Measurements from ENCODE around the gene ATP4B.

Gene ATP4B

GRCh38 chr13:113625965-113626721 is 31.9 kb downstream of the ATP4B start:
- TF ChIP-seq REST (IDR thresholded peaks at IDR 0.05; ENCODE audit: insufficient read depth in 1 of 2, low read depth in 2 of 2, low read length in 2 of 2) = no peak
- no peak for TF ChIP-seq POLR2AphosphoS5 (IDR thresholded peaks at IDR 0.05; ENCODE audit: low read depth, low read length)
- TF ChIP-seq FOXP2 (optimal IDR thresholded peaks at IDR 0.05; ENCODE audit: borderline replicate concordance, extremely low read depth, extremely low read length, insufficient read depth) = no peak
- no peak for TF ChIP-seq TAF1 (IDR thresholded peaks at IDR 0.05; ENCODE audit: borderline replicate concordance, insufficient read depth, low read length)
- TF ChIP-seq SIN3A (IDR thresholded peaks at IDR 0.05; ENCODE audit: borderline replicate concordance, insufficient read depth, low read length) = no peak

DNA sequence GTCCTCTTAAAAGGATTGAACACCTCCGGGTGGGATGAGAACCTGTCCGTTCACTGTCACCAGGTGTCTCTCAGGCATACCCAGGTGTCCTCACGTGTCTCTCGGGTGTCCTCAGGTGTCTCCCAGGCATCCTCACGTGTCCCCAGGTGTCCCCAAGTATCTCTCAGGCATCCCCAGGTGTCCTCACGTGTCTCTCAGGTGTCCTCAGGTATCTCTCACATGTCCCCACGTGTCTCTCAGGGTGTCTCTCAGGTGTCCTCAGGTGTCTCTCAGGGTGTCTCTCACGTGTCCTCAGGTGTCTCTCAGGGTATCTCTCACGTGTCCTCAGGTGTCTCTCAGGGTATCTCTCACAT is 33.8 kb downstream of the ATP4B start:
- TF ChIP-seq POLR2AphosphoS5 (IDR thresholded peaks at IDR 0.05; ENCODE audit: low read depth, low read length) = no peak

DNA sequence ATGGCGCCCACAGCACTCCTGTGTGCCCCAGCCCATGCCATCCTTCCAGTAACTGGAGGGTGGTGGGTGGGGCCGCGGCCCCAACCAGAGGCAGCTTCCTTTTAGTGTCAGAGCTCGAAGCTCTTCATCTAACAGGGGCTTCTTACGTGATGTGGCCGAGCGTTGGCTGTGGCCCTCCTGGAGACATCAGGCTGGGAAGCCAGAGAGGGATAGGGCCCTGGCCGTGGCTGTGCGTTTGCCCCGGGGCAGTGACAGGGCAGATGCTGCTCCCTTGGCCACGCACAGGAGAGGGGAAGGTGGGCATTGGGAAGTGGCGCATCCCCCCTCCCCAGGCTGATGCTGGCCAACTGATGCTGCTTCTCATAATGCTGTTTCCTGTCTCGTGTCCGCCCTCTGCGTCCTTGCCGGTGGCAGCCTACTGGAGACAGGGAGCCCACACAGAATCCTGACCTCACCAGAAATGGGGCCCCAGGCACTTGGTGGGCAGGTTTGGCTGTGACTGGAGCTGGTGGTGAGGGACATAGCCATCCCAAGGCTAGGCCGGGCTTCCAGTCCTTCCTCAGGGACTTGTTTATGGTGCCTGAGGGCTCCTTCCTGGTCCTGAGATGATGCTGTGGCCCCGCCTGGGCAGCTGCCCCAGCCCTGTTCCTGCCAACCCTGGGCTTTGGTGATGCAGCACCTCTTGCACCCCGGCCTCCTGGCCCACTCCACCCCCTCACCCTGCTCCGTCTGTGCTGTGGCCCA is 34.3 kb downstream of the ATP4B start:
- TF ChIP-seq FOXP2 (optimal IDR thresholded peaks at IDR 0.05; ENCODE audit: borderline replicate concordance, extremely low read depth, extremely low read length, insufficient read depth) (no peak), REST (IDR thresholded peaks at IDR 0.05; ENCODE audit: insufficient read depth in 1 of 2, low read depth in 2 of 2, low read length in 2 of 2) (no peak), TAF1 (IDR thresholded peaks at IDR 0.05; ENCODE audit: borderline replicate concordance, insufficient read depth, low read length) (no peak), SIN3A (IDR thresholded peaks at IDR 0.05; ENCODE audit: borderline replicate concordance, insufficient read depth, low read length) (no peak), POLR2AphosphoS5 (IDR thresholded peaks at IDR 0.05; ENCODE audit: low read depth, low read length) (no peak)

GRCh38 chr13:113622791-113623490 is 35.1 kb downstream of the ATP4B start:
- TF ChIP-seq TAF1 (IDR thresholded peaks at IDR 0.05; ENCODE audit: borderline replicate concordance, insufficient read depth, low read length) (no peak), FOXP2 (optimal IDR thresholded peaks at IDR 0.05; ENCODE audit: borderline replicate concordance, extremely low read depth, extremely low read length, insufficient read depth) (no peak), REST (IDR thresholded peaks at IDR 0.05; ENCODE audit: insufficient read depth in 1 of 2, low read depth in 2 of 2, low read length in 2 of 2) (no peak), POLR2AphosphoS5 (IDR thresholded peaks at IDR 0.05; ENCODE audit: low read depth, low read length) (no peak), SIN3A (IDR thresholded peaks at IDR 0.05; ENCODE audit: borderline replicate concordance, insufficient read depth, low read length) (no peak)

DNA sequence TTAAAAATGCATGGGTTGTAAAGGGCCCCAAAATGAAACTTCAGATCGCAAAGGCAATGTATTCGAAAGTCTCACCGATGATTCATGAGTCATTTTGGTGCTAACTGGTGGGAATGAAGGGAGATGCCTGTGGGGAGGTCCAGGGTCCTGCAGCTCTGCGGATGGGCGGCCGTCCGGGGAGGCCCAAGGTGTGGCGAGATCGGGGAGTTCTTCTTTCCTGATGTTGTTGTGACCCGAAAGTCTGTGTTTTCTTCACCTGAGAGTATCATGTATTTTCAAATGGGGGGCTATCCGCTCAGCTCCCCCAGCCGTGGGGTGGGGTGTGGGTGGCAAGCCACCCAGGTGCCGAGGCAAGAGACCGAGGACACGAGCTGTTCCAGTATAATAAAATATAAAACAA is 37.0 kb downstream of the ATP4B start:
- TF ChIP-seq SIN3A (IDR thresholded peaks at IDR 0.05; ENCODE audit: borderline replicate concordance, insufficient read depth, low read length) = no peak
- no peak for TF ChIP-seq TAF1 (IDR thresholded peaks at IDR 0.05; ENCODE audit: borderline replicate concordance, insufficient read depth, low read length)
- TF ChIP-seq POLR2AphosphoS5 (IDR thresholded peaks at IDR 0.05; ENCODE audit: low read depth, low read length) = no peak
- no peak for TF ChIP-seq FOXP2 (optimal IDR thresholded peaks at IDR 0.05; ENCODE audit: borderline replicate concordance, extremely low read depth, extremely low read length, insufficient read depth)
- TF ChIP-seq REST (IDR thresholded peaks at IDR 0.05; ENCODE audit: insufficient read depth in 1 of 2, low read depth in 2 of 2, low read length in 2 of 2) = no peak
